ENCODE measurements around the gene AANAT.

AANAT gene

GRCh38 chr17:76467366-76467765, at the start of gene AANAT:
Gene AANAT, plus strand, starts transcription at chr17:76467603. Its CDS starts 1,144 bp downstream, at chr17:76468747.
- DNase-seq, result peak; percentile 61

GRCh38 chr17:76419576-76420260, 47.7 kb upstream of the AANAT start:
- no peak for DNase-seq

- no peak for DNase-seq
Measured at GRCh38 chr17:76420356-76421043, 46.9 kb upstream of the AANAT start.

GRCh38 chr17:76421044-76421407, 46.4 kb upstream of the AANAT start:
- no peak for DNase-seq

GRCh38 chr17:76422406-76422805, 45.0 kb upstream of the AANAT start:
- DNase-seq, result peak; percentile 43

GRCh38 chr17:76422860-76423259, 44.5 kb upstream of the AANAT start:
- peak; percentile 50 for DNase-seq

- DNase-seq, result no peak
Measured at GRCh38 chr17:76426853-76427252, 40.5 kb upstream of the AANAT start.

GRCh38 chr17:76427501-76428231, 39.7 kb upstream of the AANAT start:
- DNase-seq, result no peak

- no peak for DNase-seq
Measured at GRCh38 chr17:76428511-76428910, 38.9 kb upstream of the AANAT start.

- no peak for DNase-seq
Measured at GRCh38 chr17:76431509-76431908, 35.9 kb upstream of the AANAT start.

- DNase-seq, result no peak
Measured at GRCh38 chr17:76432004-76432403, 35.4 kb upstream of the AANAT start.

GRCh38 chr17:76432712-76433336, 34.6 kb upstream of the AANAT start:
- no peak for DNase-seq

- DNase-seq, result no peak
Measured at GRCh38 chr17:76433693-76434092, 33.7 kb upstream of the AANAT start.

- no peak for DNase-seq
Measured at GRCh38 chr17:76434870-76435269, 32.5 kb upstream of the AANAT start.

GRCh38 chr17:76435751-76436150, 31.7 kb upstream of the AANAT start:
- DNase-seq, result no peak

GRCh38 chr17:76437467-76438402, 29.7 kb upstream of the AANAT start:
- no peak for DNase-seq

GRCh38 chr17:76438906-76439305, 28.5 kb upstream of the AANAT start:
- no peak for DNase-seq

GRCh38 chr17:76439314-76439928, 28.0 kb upstream of the AANAT start:
- no peak for DNase-seq

- DNase-seq, result no peak
Measured at GRCh38 chr17:76440751-76441362, 26.5 kb upstream of the AANAT start.

- DNase-seq, result no peak
Measured at GRCh38 chr17:76441686-76442340, 25.6 kb upstream of the AANAT start.
